ENCODE results near the gene CSRP1.

The CSRP1 gene

GRCh38 chr1:201461645-201462441, 45.1 kb downstream of the CSRP1 start:
- no peak overlapping the region for H3K4me3 Mint-ChIP-seq
- H3K36me3 Mint-ChIP-seq = no peaks in the 10 kb centered on the region
- no peak for DNase-seq (ENCODE audit: low spot score in 2 of 2)
- H3K27ac Mint-ChIP-seq = no peak overlapping the region
- H3K27me3 Mint-ChIP-seq = peaks cover 21% of the 10 kb centered on the region
- peaks cover 6% of the 10 kb centered on the region for H3K4me1 Mint-ChIP-seq
- no peaks in the 10 kb centered on the region for H3K9me3 Mint-ChIP-seq
- ATAC-seq (ENCODE audit: low read depth) = no peak

DNA sequence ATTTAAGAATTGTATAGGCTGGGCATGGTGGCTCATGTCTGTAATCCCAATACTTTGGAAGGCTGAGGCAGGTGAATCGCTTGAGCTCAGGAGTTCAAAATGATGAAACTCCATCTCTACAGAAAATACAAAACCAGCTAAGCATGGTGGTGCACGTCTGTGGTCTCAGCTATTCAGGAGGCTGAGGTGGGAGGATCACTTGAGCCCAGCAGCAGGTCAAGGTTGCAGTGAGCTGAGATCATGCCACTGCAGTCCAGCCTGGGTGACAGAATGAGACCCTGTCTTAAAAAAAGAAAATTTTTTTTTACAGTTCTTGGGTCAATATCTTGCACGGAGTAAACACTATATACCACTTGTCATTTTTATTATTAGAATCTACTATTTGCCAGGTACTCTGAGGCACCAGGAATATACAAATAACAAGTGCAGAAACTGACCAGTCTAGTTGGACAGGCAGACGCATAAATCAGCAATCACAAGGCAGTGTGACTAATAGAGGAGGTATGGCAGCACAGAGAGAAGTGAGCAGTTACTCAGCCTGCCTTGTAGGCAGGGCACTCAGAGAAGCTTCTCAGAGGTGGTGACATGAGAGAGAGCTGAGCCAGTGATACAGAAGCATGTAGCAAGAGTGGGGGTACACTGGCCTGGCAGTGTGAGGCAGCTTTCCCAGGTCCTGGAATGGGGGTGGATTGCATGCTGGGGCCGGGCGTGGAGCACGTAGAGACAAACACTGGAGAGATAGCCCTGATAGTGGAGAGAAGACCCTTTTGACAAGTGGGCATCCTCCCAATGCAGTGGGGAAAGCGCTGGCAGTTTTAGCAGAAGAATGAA, 45.9 kb downstream of the CSRP1 start:
- ATAC-seq (ENCODE audit: low read depth) = no peak
- Mint-ChIP-seq H3K9me3 (no peaks in the 10 kb centered on the region), H3K27ac (no peak overlapping the region), H3K4me1 (peaks cover 6% of the 10 kb centered on the region), H3K36me3 (no peaks in the 10 kb centered on the region), H3K27me3 (peaks cover 21% of the 10 kb centered on the region), H3K4me3 (no peak overlapping the region)
- DNase-seq (ENCODE audit: low spot score in 2 of 2) = no peak

- DNase-seq (ENCODE audit: low spot score in 2 of 2) (no peak), ATAC-seq (ENCODE audit: low read depth) (no peak)
- H3K9me3 Mint-ChIP-seq = no peaks in the 10 kb centered on the region
- H3K36me3 Mint-ChIP-seq = no peaks in the 10 kb centered on the region
- H3K4me1 Mint-ChIP-seq = peaks cover 6% of the 10 kb centered on the region
- H3K27ac Mint-ChIP-seq = no peak overlapping the region
- H3K4me3 Mint-ChIP-seq = no peak overlapping the region
- peaks cover 21% of the 10 kb centered on the region for H3K27me3 Mint-ChIP-seq
These were observed 47.1 kb downstream of the CSRP1 start for GRCh38 chr1:201459775-201460174.

GRCh38 chr1:201459052-201459451, 47.9 kb downstream of the CSRP1 start:
- Mint-ChIP-seq H3K9me3 (no peaks in the 10 kb centered on the region), H3K27ac (no peak overlapping the region), H3K4me3 (no peak overlapping the region), H3K27me3 (peaks cover 18% of the 10 kb centered on the region), H3K36me3 (no peaks in the 10 kb centered on the region), H3K4me1 (peaks cover 6% of the 10 kb centered on the region)
- DNase-seq (ENCODE audit: low spot score in 2 of 2) (no peak), ATAC-seq (ENCODE audit: low read depth) (no peak)

DNA sequence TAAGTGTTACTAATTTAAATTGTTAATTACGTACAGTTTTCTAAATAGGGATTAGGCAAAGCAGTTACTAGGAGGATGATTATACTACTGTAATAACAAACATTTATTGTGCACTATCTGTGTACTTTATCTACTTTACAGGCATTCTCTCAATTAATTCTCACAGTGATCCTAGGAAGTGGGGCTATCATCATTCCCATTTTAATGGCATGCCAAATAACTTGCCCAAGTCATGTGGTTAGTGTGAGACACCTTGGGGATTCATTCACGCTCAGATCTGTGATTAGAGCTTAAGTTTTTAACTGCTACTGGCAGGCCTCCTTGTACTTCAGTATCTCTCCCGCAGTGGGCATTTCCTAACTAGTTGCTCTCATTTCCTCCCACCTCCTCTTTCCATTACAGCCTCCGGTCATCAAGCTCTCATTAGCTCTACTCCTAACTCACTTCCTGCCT, 49.4 kb downstream of the CSRP1 start:
- DNase-seq (ENCODE audit: low spot score in 2 of 2) (no peak), ATAC-seq (ENCODE audit: low read depth) (no peak)
- Mint-ChIP-seq H3K9me3 (peaks cover 2% of the 10 kb centered on the region), H3K27ac (no peak overlapping the region), H3K4me1 (peaks cover 2% of the 10 kb centered on the region), H3K36me3 (no peaks in the 10 kb centered on the region), H3K4me3 (no peak overlapping the region), H3K27me3 (peaks cover 18% of the 10 kb centered on the region)

GRCh38 chr1:201456499-201457309, 50.2 kb downstream of the CSRP1 start:
- DNase-seq (ENCODE audit: low spot score in 2 of 2) = no peak
- Mint-ChIP-seq H3K4me3 (no peak overlapping the region), H3K4me1 (peaks cover 2% of the 10 kb centered on the region), H3K27ac (no peak overlapping the region), H3K27me3 (peaks cover 18% of the 10 kb centered on the region), H3K9me3 (peaks cover 2% of the 10 kb centered on the region), H3K36me3 (no peaks in the 10 kb centered on the region)
- ATAC-seq (ENCODE audit: low read depth) = no peak

GRCh38 chr1:201455098-201455497, 51.8 kb downstream of the CSRP1 start:
- ATAC-seq (ENCODE audit: low read depth) (no peak), DNase-seq (ENCODE audit: low spot score in 2 of 2) (no peak)
- H3K9me3 Mint-ChIP-seq = peaks cover 2% of the 10 kb centered on the region
- no peak overlapping the region for H3K27ac Mint-ChIP-seq
- no peaks in the 10 kb centered on the region for H3K36me3 Mint-ChIP-seq
- peaks cover 12% of the 10 kb centered on the region for H3K27me3 Mint-ChIP-seq
- no peak overlapping the region for H3K4me3 Mint-ChIP-seq
- peaks cover 2% of the 10 kb centered on the region for H3K4me1 Mint-ChIP-seq

DNA sequence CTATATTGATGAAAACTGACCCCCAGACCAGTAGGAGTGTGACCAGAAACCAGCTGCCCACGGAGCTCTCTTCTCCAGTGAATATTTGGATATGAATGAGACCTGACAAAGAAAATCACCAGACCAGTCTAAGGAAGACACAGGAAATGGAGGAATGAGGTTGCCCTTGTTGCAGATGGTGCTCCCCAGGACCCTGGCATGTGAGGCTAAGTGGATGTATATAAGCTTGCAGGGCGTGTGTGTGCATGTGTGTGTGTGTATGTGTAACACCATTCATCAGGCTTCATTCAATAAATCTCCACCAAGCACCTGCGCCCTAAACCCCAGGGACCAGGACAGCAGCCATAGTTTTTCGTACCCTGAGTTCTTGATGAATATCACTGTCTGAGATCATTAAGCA, 52.3 kb downstream of the CSRP1 start:
- Mint-ChIP-seq H3K4me3 (no peak overlapping the region), H3K4me1 (peaks cover 2% of the 10 kb centered on the region), H3K27me3 (peaks cover 14% of the 10 kb centered on the region), H3K36me3 (no peaks in the 10 kb centered on the region), H3K9me3 (peaks cover 2% of the 10 kb centered on the region), H3K27ac (no peak overlapping the region)
- DNase-seq (ENCODE audit: low spot score in 2 of 2) (no peak), ATAC-seq (ENCODE audit: low read depth) (no peak)

DNA sequence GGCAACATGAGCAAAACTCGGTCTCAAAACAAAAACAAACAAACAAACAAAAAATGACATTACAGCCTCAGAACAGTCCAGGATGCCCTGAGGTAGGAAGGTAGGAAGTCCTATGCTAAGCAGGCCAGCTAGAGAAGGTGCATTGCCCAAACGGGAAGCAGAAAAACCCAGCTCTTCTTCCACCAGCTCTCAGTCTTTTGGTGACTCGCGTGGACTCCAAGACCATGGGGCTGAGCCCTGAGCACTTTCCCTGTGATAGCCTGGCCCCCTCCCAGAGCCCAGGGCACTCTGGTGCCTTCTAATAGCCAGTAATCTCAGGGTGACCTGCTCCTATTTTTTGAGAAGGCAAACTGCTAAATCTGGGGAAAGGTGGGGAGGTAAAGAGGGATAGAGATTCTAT, 54.1 kb downstream of the CSRP1 start:
- ATAC-seq (ENCODE audit: low read depth) = no peak
- Mint-ChIP-seq H3K4me3 (no peak overlapping the region), H3K27ac (no peak overlapping the region), H3K36me3 (no peaks in the 10 kb centered on the region), H3K4me1 (peaks cover 6% of the 10 kb centered on the region), H3K9me3 (peaks cover 2% of the 10 kb centered on the region), H3K27me3 (peaks cover 15% of the 10 kb centered on the region)
- DNase-seq (ENCODE audit: low spot score in 2 of 2) = no peak

- Mint-ChIP-seq H3K27me3 (peaks cover 15% of the 10 kb centered on the region), H3K4me3 (no peak overlapping the region), H3K9me3 (peaks cover 2% of the 10 kb centered on the region), H3K4me1 (peaks cover 3% of the 10 kb centered on the region), H3K36me3 (no peaks in the 10 kb centered on the region), H3K27ac (no peak overlapping the region)
- DNase-seq (ENCODE audit: low spot score in 2 of 2) (no peak), ATAC-seq (ENCODE audit: low read depth) (no peak)
These were observed 56.1 kb downstream of the CSRP1 start for GRCh38 chr1:201450721-201451291.

DNA sequence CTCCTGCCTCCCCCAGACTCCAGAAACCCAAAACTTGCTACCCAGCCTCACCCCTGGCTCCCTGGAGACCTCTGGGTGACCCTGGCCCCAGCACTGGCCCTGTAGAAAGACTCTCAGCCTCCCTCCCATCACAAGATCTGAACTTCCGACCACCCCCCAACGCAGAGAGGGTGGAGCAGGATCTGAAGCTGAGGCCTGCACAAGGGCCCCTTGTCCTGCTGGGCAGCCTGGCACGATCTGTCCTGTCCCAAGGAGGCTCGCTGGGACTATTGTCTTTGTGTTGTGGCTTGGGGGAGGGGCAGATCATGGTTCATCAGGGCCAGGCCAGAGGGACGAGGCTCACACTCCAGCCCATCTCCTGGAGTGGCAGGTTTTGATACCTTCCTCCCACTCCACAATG, 57.9 kb downstream of the CSRP1 start:
- Mint-ChIP-seq H3K9me3 (peaks cover 2% of the 10 kb centered on the region), H3K36me3 (no peaks in the 10 kb centered on the region), H3K4me3 (no peak overlapping the region), H3K4me1 (peaks cover 3% of the 10 kb centered on the region), H3K27ac (no peak overlapping the region), H3K27me3 (peaks cover 16% of the 10 kb centered on the region)
- ATAC-seq (ENCODE audit: low read depth) (no peak), DNase-seq (ENCODE audit: low spot score in 2 of 2) (no peak)

DNA sequence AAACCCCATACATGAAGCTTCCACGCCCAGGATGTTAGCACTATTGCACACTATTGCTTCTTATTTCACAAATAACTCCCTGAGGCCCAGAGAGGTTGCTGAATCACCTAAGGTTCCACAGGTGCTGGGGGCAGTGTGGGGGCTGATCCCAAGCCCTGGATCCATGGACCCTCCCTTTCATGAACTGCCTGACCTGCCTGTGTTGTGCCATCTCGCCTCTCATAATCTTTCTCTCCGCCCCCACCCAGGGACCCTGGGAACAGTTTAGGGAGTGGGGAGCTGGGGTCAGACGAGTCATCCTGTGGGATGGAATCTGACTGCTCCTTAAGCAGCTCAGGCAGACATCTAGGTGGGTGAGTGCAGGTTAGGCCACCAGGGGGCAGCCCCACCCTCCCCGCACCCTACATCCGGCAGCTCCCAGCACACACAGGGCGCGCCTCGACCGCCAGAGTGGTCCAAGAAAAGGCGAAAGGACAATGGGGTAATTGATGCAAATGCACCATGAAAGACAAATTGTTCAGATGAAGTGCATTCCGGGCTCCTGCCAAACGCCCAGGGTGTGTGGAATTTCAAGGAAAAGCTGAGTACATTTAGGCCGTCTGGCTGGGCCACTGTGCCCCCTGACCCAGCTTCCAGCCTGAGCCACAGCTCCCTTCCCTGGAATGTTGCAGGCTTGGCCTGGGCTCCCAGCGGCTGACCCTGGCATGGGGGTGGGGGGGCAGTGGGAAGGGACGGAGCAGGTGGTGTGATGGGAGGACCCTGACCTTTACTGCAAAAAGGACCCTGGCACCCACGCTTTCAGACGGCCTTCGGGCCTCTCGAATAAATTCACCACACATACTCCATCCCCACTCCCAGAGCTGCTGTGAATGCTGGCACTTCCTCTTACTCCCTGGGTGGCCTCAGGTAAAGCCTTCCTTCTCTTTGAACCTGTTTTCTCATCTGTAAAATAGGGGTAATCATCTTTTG, 58.7 kb downstream of the CSRP1 start:
- ATAC-seq (ENCODE audit: low read depth) = peak; percentile 90
- Mint-ChIP-seq H3K4me1 (peaks cover 3% of the 10 kb centered on the region), H3K4me3 (no peak overlapping the region), H3K27me3 (peaks cover 20% of the 10 kb centered on the region), H3K36me3 (peaks cover 2% of the 10 kb centered on the region), H3K27ac (no peak overlapping the region), H3K9me3 (peaks cover 4% of the 10 kb centered on the region)
- DNase-seq (ENCODE audit: low spot score in 2 of 2) = peak; percentile 33 to 37

GRCh38 chr1:201445310-201445709, 61.6 kb downstream of the CSRP1 start:
- Mint-ChIP-seq H3K27me3 (peaks cover 15% of the 10 kb centered on the region), H3K36me3 (peaks cover 2% of the 10 kb centered on the region), H3K4me1 (peaks cover 3% of the 10 kb centered on the region), H3K4me3 (no peak overlapping the region), H3K9me3 (peaks cover 4% of the 10 kb centered on the region), H3K27ac (no peak overlapping the region)
- DNase-seq (ENCODE audit: low spot score in 2 of 2) (no peak), ATAC-seq (ENCODE audit: low read depth) (no peak)

Data from memory B cell (primary cell).